ENCODE data around the gene SCRN2.
A peak's percentile ranks its signal among the peaks of the same experiment; 100 is the strongest.

DNA sequence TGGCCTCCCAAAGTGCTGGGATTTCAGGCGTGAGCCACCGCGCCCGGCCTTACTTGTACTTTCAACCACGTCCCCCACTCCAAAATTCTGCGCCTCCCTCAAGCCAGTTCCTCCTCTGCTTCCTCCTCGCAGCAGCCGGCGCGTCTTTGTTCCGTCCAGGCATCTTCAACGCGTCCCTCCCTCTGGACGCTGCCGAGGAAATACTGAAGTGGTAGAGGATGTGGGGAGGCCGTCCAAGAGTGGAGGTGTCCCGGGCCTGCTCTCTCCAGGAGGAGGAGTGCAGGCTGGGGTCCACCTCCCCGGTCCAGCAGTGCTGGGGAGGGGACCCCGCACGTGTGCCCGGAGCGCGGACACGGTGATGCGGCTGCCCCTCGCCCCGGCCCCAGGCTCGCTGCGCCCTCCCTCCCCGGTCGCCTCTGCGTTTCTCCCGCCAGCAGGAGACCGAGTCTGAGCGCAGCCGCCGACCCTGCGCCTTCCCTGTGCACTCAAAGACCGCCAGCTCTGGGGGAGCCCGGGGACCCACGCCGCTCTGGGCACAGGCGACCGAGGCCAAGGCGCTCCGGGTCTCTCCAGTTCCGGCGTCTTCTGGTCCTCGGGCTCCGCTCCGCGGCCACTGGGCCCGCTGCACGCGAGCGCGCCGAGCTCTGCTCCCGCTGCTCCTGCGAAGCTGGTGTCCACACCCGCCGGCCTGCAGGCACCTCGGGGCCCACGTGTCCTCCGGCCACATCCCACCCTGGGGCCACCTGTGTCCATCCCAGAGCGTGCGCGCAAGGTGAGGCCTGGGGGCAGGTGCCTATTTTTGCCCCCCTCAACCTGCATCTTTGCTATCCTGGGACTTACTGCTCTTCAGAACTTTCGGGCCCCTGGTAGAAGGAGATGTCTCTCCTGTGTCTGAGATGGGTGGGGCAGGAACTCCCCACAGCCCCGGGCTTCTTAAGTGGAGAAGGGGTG, 51.2 kb downstream of the SCRN2 start:
- TF ChIP-seq, protein P1, sequence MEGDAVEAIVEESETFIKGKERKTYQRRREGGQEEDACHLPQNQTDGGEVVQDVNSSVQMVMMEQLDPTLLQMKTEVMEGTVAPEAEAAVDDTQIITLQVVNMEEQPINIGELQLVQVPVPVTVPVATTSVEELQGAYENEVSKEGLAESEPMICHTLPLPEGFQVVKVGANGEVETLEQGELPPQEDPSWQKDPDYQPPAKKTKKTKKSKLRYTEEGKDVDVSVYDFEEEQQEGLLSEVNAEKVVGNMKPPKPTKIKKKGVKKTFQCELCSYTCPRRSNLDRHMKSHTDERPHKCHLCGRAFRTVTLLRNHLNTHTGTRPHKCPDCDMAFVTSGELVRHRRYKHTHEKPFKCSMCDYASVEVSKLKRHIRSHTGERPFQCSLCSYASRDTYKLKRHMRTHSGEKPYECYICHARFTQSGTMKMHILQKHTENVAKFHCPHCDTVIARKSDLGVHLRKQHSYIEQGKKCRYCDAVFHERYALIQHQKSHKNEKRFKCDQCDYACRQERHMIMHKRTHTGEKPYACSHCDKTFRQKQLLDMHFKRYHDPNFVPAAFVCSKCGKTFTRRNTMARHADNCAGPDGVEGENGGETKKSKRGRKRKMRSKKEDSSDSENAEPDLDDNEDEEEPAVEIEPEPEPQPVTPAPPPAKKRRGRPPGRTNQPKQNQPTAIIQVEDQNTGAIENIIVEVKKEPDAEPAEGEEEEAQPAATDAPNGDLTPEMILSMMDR (IDR thresholded peaks at IDR 0.05) = peak; percentile 83
- TF ChIP-seq ZFX (IDR thresholded peaks at IDR 0.05; ENCODE audit: borderline replicate concordance) = no peak

All from 22Rv1 (cell line).